Activated T-cell treated with anti-CD3 and anti-CD28 coated beads, Interleukin-2, amount 50 U/mL, for 72 hours (primary cell): ENCODE results near the gene WWOX. TPM values are rescaled to one million over a fixed set of nuclear protein-coding genes. Genes with fewer than 3 reads are reported as not detected.
A peak's percentile ranks its signal among the peaks of the same experiment; 100 is the strongest.

ENCODE experiments used
- ATAC-seq, 2 donors: fragments of 150-1000 bp; cut with Tn5 transposase; replicated peaks in 1 of 2; 2 replicates each; pipeline ENCODE4 v1.10.0; 2021; ENCODE audit warnings: moderate library complexity in 2 of 2, mild to moderate bottlenecking in 1 of 2
- DNase-seq, 2 donors: peaks; one replicate each; pipeline ENCODE4 v3.0.0; 2021 to 2022; ENCODE audit warnings: mixed read lengths in 1 of 2
- H3K27ac Mint-ChIP-seq: one replicate; pipeline ENCODE4 v1.8.0; 2022; ENCODE audit warnings: mild to moderate bottlenecking, moderate library complexity, mixed read lengths
- H3K27me3 Mint-ChIP-seq: one replicate; pipeline ENCODE4 v1.8.0; 2022; ENCODE audit warnings: low read depth, mixed read lengths
- H3K36me3 Mint-ChIP-seq, 2 donors: one replicate each; pipeline ENCODE4 v1.8.0; 2022; ENCODE audit warnings: mixed read lengths in 2 of 2, mild to moderate bottlenecking in 1 of 2; ENCODE audit not compliant: insufficient read depth in 2 of 2
- H3K4me1 Mint-ChIP-seq: one replicate; pipeline ENCODE4 v1.8.0; 2022; ENCODE audit warnings: low read depth, mixed read lengths
- H3K4me3 Mint-ChIP-seq, 2 donors: one replicate each; pipeline ENCODE4 v1.8.0; 2022; ENCODE audit warnings: mild to moderate bottlenecking in 2 of 2, mixed read lengths in 2 of 2, moderate library complexity in 2 of 2
- H3K9me3 Mint-ChIP-seq, 2 donors: one replicate each; pipeline ENCODE4 v1.8.0; 2022; ENCODE audit warnings: mixed read lengths in 2 of 2
- total RNA-seq, 2 donors: library from RNA; stranded (reverse); gene quantifications; one replicate each; pipeline ENCODE4 v1.2.3, GENCODE V29; 2022

Gene WWOX
- total RNA-seq, 2 donors from 2014 or later = 21.2 to 21.5 TPM

GRCh38 chr16:78903237-78903636, 803.8 kb downstream of the WWOX start:
- H3K27me3 Mint-ChIP-seq = no peaks in the 10 kb centered on the region
- DNase-seq (no peak), ATAC-seq (peak in 1 of 2 donors; percentile 20)
- peaks cover 2 to 3% of the 10 kb centered on the region in 2 donors for H3K36me3 Mint-ChIP-seq
- H3K9me3 Mint-ChIP-seq = peaks cover 0 to 3% of the 10 kb centered on the region in 2 donors
- H3K4me1 Mint-ChIP-seq = peaks cover 32% of the 10 kb centered on the region
- H3K27ac Mint-ChIP-seq = no peak overlapping the region
- H3K4me3 Mint-ChIP-seq = no peak overlapping the region

- Mint-ChIP-seq H3K27me3 (no peaks in the 10 kb centered on the region), H3K36me3 (peaks cover 2 to 6% of the 10 kb centered on the region in 2 donors), H3K4me3 (no peak overlapping the region), H3K9me3 (peaks cover 0 to 3% of the 10 kb centered on the region in 2 donors), H3K27ac (no peak overlapping the region), H3K4me1 (peaks cover 26% of the 10 kb centered on the region)
- ATAC-seq = no peak
- no peak for DNase-seq
Observed at GRCh38 chr16:78903843-78904242, 804.4 kb downstream of the WWOX start.

DNA sequence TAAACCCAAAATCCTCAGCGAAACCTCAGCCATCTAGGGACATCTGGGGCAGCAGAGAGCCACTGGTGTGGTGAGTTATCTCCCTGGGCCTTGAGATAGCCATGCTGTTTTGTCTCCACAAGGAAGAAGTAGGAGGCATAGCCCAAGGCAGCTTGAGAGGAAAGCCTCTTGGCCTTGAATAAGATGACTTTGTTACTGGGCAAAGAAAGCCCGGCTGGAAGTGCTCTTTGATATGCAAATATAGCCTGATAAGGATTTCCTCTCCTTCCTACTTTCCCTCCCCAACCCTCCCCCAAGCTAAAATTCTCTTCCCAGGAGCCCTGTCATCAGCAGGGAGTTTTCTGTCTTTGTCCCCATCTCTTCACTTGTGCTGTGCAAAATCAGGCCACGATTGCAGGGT, 806.7 kb downstream of the WWOX start:
- H3K9me3 Mint-ChIP-seq = peaks cover 2 to 15% of the 10 kb centered on the region in 2 donors
- H3K4me3 Mint-ChIP-seq = no peak overlapping the region
- H3K4me1 Mint-ChIP-seq = peaks cover 7% of the 10 kb centered on the region
- no peak overlapping the region for H3K27ac Mint-ChIP-seq
- DNase-seq = no peak
- ATAC-seq = no peak
- no peaks in the 10 kb centered on the region for H3K27me3 Mint-ChIP-seq
- H3K36me3 Mint-ChIP-seq = peaks cover 9 to 13% of the 10 kb centered on the region in 2 donors

GRCh38 chr16:78909226-78909625, 809.8 kb downstream of the WWOX start:
- H3K9me3 Mint-ChIP-seq = peaks cover 5 to 18% of the 10 kb centered on the region in 2 donors
- H3K27me3 Mint-ChIP-seq = no peaks in the 10 kb centered on the region
- H3K27ac Mint-ChIP-seq = no peak overlapping the region
- H3K4me3 Mint-ChIP-seq = no peak overlapping the region
- DNase-seq (no peak), ATAC-seq (no peak)
- H3K4me1 Mint-ChIP-seq = no peaks in the 10 kb centered on the region
- H3K36me3 Mint-ChIP-seq = peaks cover 15% of the 10 kb centered on the region in 2 donors

GRCh38 chr16:78915811-78916345, 816.4 kb downstream of the WWOX start:
- ATAC-seq (no peak), DNase-seq (no peak)
- no peak overlapping the region for H3K4me3 Mint-ChIP-seq
- H3K9me3 Mint-ChIP-seq = peaks cover 7 to 8% of the 10 kb centered on the region in 2 donors
- no peaks in the 10 kb centered on the region for H3K27me3 Mint-ChIP-seq
- peaks cover 9% of the 10 kb centered on the region for H3K4me1 Mint-ChIP-seq
- peaks cover 14 to 17% of the 10 kb centered on the region in 2 donors for H3K36me3 Mint-ChIP-seq
- peak overlapping the region; percentile 54 for H3K27ac Mint-ChIP-seq

GRCh38 chr16:78916928-78917545, 817.6 kb downstream of the WWOX start:
- Mint-ChIP-seq H3K27ac (peak overlapping the region; percentile 74), H3K9me3 (peaks cover 6 to 9% of the 10 kb centered on the region in 2 donors), H3K36me3 (peaks cover 14 to 20% of the 10 kb centered on the region in 2 donors), H3K4me3 (no peak overlapping the region), H3K27me3 (no peaks in the 10 kb centered on the region), H3K4me1 (peaks cover 9% of the 10 kb centered on the region)
- peak; percentile 37 to 71 for ATAC-seq
- no peak for DNase-seq

GRCh38 chr16:78918805-78919305, 819.4 kb downstream of the WWOX start:
- Mint-ChIP-seq H3K27me3 (no peaks in the 10 kb centered on the region), H3K4me3 (peak overlapping the region in 1 of 2 donors; percentile 46), H3K36me3 (peaks cover 22 to 23% of the 10 kb centered on the region in 2 donors), H3K4me1 (peaks cover 9% of the 10 kb centered on the region), H3K9me3 (peaks cover 9 to 13% of the 10 kb centered on the region in 2 donors), H3K27ac (peak overlapping the region; percentile 80)
- ATAC-seq (peak; percentile 55 to 57), DNase-seq (no peak)

DNA sequence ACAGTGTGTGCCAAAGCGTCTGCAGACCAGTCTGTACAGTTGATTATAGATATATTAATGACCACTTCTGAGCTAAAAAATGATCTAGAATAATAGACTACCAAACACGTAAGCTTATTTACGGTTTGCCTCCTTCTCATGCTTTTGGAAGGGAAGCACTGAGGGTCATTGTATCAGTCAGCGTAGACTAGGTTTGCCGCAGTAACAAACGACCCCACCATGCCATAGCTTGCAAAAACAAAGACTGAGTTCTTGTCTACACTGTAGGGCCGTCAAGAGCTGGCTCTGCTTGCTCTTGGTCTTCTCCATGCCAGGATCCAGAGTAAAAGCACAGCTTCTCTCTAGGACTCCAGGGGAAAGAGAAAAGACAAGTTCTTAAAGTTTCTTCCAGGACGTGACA, 820.4 kb downstream of the WWOX start:
- H3K27me3 Mint-ChIP-seq = no peaks in the 10 kb centered on the region
- peak overlapping the region; percentile 33 for H3K27ac Mint-ChIP-seq
- H3K4me3 Mint-ChIP-seq = no peak overlapping the region
- H3K9me3 Mint-ChIP-seq = peaks cover 9 to 14% of the 10 kb centered on the region in 2 donors
- peaks cover 17 to 19% of the 10 kb centered on the region in 2 donors for H3K36me3 Mint-ChIP-seq
- DNase-seq (no peak), ATAC-seq (no peak)
- peaks cover 12% of the 10 kb centered on the region for H3K4me1 Mint-ChIP-seq

DNA sequence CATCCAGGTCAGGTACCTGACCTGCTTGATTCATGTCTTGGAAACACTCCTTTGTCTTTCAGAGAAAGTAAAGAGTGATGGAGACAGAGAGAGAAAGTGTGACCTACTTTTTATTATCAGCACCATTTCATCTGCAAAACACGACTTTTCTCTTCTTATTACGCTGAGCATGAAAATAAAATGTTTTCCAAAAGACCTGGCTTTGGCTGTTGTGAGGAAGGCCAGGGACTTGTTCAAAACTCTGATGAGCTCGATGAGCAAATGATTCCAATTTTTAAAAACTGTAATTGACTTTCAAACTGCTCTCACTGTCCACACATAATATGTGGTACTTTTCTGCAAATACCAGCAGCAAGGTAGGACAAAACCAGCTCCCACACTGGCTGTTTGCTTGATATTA, 821.2 kb downstream of the WWOX start:
- Mint-ChIP-seq H3K27ac (peak overlapping the region; percentile 66), H3K36me3 (peaks cover 17 to 19% of the 10 kb centered on the region in 2 donors)
- no peak for ATAC-seq

DNA sequence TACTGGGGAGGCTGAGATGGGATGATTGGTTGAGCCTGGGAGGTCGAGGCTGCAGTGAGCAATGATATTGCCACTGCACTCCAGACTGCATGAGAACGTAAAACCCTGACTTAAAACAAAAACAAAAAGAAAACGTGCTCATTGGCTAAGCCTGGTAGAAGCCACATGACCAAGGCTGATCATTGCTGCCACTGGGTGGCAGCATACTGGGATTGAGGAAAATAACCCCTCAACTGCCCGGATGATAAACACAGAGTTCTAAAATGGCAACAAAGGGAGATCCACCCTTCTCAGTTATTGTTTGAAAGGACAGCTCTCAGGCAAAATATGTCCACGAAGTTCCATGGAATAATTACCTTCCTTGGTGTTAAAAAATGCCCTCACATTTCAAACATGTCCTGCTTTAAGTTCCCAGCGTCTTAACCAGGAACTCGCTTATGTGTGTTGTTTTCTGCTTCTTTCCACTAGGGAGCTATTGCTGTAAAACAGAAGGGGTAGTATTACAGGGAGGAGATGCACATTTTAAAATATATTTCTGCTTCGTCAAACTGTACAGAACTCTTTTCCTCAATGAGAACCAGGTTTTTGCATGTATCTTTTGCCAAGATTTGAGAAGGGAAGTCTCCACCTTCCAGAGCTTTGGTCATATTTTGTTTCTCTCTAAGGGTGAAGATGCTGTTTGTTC, 825.8 kb downstream of the WWOX start:
- peaks cover 4% of the 10 kb centered on the region for H3K4me1 Mint-ChIP-seq
- H3K4me3 Mint-ChIP-seq = no peak overlapping the region
- no peaks in the 10 kb centered on the region for H3K27me3 Mint-ChIP-seq
- ATAC-seq = peak in 1 of 2 donors; percentile 44
- peaks cover 7 to 12% of the 10 kb centered on the region in 2 donors for H3K9me3 Mint-ChIP-seq
- no peak overlapping the region for H3K27ac Mint-ChIP-seq
- H3K36me3 Mint-ChIP-seq = peaks cover 13 to 14% of the 10 kb centered on the region in 2 donors
- peak; percentile 6 to 41 for DNase-seq

More for the DNA sequence above, 821.2 kb downstream of the WWOX start:
- Mint-ChIP-seq H3K9me3 (peaks cover 9 to 14% of the 10 kb centered on the region in 2 donors), H3K27me3 (no peaks in the 10 kb centered on the region), H3K4me3 (peak overlapping the region in 1 of 2 donors; percentile 52), H3K4me1 (peaks cover 13% of the 10 kb centered on the region)
- DNase-seq = no peak

DNA sequence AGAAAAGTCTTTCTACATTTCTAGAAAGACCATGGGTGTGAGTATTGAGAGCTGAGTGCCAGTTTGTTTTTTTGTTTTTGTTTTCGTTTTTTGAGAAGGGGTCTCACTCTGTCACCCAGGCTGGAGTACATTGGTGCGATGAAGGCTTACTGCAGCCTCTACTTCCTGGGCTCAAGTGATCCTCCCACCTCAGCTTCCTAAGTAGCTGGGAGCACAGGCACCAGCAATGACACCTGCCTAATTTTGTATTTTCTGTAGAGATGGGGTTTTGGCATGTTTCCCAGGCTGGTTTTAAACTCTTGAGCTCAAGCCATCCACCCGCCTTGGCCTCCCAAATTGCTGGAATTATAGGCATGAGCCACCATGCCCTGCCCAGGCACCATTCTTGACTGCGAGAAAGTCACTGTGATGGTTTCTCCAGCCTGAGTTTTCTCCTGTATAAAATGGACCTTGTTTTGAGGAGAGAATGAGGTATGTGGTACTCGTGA, 827.3 kb downstream of the WWOX start:
- peaks cover 4 to 8% of the 10 kb centered on the region in 2 donors for H3K9me3 Mint-ChIP-seq
- H3K36me3 Mint-ChIP-seq = peaks cover 6 to 10% of the 10 kb centered on the region in 2 donors
- peaks cover 4% of the 10 kb centered on the region for H3K4me1 Mint-ChIP-seq
- DNase-seq = no peak
- no peaks in the 10 kb centered on the region for H3K27me3 Mint-ChIP-seq
- ATAC-seq = no peak
- no peak overlapping the region for H3K4me3 Mint-ChIP-seq
- no peak overlapping the region for H3K27ac Mint-ChIP-seq

DNA sequence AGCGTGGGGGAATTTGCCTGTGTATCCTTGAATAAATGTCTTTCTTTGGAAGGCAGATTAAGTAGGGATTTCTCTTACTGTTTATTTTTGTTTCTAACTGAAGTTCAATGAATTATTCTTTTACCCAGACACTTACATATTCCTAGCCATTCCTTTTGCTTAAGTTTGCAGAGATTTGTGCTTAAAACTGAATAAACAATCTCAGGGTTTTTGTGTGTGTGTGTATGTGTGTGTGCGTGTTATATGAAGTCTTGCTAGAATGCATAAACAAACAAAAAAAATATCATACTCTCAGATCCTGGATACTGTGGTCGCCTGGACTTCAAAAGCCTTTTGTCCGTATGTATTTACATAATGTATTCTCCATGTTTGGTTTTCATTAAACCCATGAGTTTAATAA, 828.3 kb downstream of the WWOX start:
- ATAC-seq = no peak
- Mint-ChIP-seq H3K36me3 (peaks cover 2 to 7% of the 10 kb centered on the region in 2 donors), H3K9me3 (peaks cover 3 to 4% of the 10 kb centered on the region in 2 donors), H3K4me1 (peaks cover 4% of the 10 kb centered on the region), H3K27ac (no peak overlapping the region), H3K27me3 (no peaks in the 10 kb centered on the region), H3K4me3 (no peak overlapping the region)
- no peak for DNase-seq

GRCh38 chr16:78929841-78930240, 830.4 kb downstream of the WWOX start:
- Mint-ChIP-seq H3K9me3 (peaks cover 0 to 1% of the 10 kb centered on the region in 2 donors), H3K27ac (no peak overlapping the region), H3K36me3 (no peaks in the 10 kb centered on the region), H3K4me1 (peaks cover 2% of the 10 kb centered on the region), H3K4me3 (no peak overlapping the region), H3K27me3 (no peaks in the 10 kb centered on the region)
- no peak for ATAC-seq
- no peak for DNase-seq
